Kidney (tissue), 14 donors: ENCODE data around the gene EXO1. TPM values are rescaled to one million over a fixed set of nuclear protein-coding genes. Genes with fewer than 3 reads are reported as not detected.

Experiments used
- DNase-seq, 5 donors: peaks; one replicate each; pipeline ENCODE4 v3.0.0-alpha.2; 2013 to 2020
- FAIRE-seq: peaks from 2 replicates; lab custom pipeline; 2012; peaks lifted over from hg19 to GRCh38; lab: Jason Lieb, UNC
- H3K27ac ChIP-seq, 2 donors: one replicate each; pipeline ENCODE4 v1.7.0; 2013; ENCODE audit warnings: low read depth in 2 of 2, low read length in 2 of 2, inconsistent platforms in 1 of 2
- H3K27me3 ChIP-seq: one replicate; pipeline ENCODE4 v1.7.1; 2013; ENCODE audit warnings: low read length, inconsistent platforms; ENCODE audit not compliant: control insufficient read depth, insufficient read depth
- H3K36me3 ChIP-seq, 3 donors: one replicate each; pipeline versions ENCODE4 v1.7.0 to v1.7.1; 2013; ENCODE audit warnings: low read length in 3 of 3, control low read depth in 1 of 3, inconsistent platforms in 1 of 3; ENCODE audit not compliant: insufficient read depth in 3 of 3, control insufficient read depth in 2 of 3
- H3K4me1 ChIP-seq, 3 donors: one replicate each; pipeline versions ENCODE4 v1.7.0 to v1.7.1; 2013; ENCODE audit warnings: low read length in 3 of 3, inconsistent platforms in 1 of 3, low read depth in 1 of 3; ENCODE audit not compliant: control insufficient read depth in 2 of 3, insufficient read depth in 2 of 3
- H3K4me3 ChIP-seq, 3 donors: one replicate each; pipeline versions ENCODE4 v1.7.0 to v1.8.1; 2013; ENCODE audit warnings: low read length in 3 of 3, control low read depth in 1 of 3, inconsistent platforms in 1 of 3
- H3K9ac ChIP-seq, 3 donors: one replicate each; pipeline versions ENCODE4 v1.7.0 to v1.7.1; 2013; ENCODE audit warnings: low read length in 3 of 3, control low read depth in 1 of 3, inconsistent platforms in 1 of 3
- H3K9me3 ChIP-seq, 3 donors: one replicate each; pipeline versions ENCODE4 v1.7.0 to v1.7.1; 2013; ENCODE audit warnings: low read length in 3 of 3, control low read depth in 1 of 3, inconsistent platforms in 1 of 3; ENCODE audit not compliant: control insufficient read depth in 2 of 3, insufficient read depth in 1 of 3
- CTCF ChIP-seq: IDR thresholded peaks from 3 replicates; pipeline ENCODE4 v1.5.1; 2012; ENCODE audit warnings: mild to moderate bottlenecking, moderate library complexity, borderline replicate concordance; ENCODE audit not compliant: insufficient read depth; ENCODE audit errors: extremely low read depth
- intact Hi-C: fragments of 100-400 bp; cut with DNase I; formaldehyde crosslinking; loops from one replicate; pipeline ENCODE4 v1.11.1; 2022
- polyA plus RNA-seq: library from polyadenylated mRNA; stranded (reverse); fragments of 350-450 nt; fragmentation: Illumina TruSeq; extraction: RNeasy Lipid Tissue Mini Kit (QIAGEN cat#74804); gene quantifications from one replicate; pipeline ENCODE4 v1.2.3, GENCODE V29; 2014; ENCODE audit warnings: low read depth, low replicate concordance; ENCODE audit not compliant: insufficient read depth
- total RNA-seq: library from RNA; stranded (reverse); fragmentation: NEBNext Ultra II Directional; extraction: Animal tissue kit (Norgen Biotek cat#: 25700); gene quantifications from one replicate; pipeline ENCODE4 v1.2.1, GENCODE V29; 2021
- donor health status: control.
- donor health status: control.
- donor health status: control.
- donor health status: control.
- donor health status: control.
- donor health status: DM: yes; HTN: yes; CAD: no.
- donor health status: Normal renal cell carcinoma (clear cell type).

The EXO1 gene
- total and polyA plus RNA-seq, 2 donors from 2014 or later: 0.69 TPM; not detected in 1

DNA sequence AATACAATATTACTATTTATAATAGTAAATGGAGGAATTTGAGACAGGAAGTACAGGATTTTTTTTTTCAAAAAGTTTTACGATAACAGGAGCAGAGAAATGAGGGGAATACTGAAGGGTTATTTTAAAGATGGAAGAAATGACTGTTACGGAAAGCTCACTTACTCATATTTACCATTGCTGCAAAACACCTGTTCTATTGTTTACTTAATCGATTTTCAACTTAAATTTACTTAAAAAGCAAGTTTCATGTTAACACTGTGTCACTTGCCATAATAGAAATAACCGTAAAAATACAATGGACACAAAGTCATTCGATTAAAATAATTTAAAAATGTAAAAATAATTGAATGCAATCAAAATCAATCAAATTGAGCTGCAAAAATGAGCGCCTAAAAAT is 3.4 kb upstream of the EXO1 start:
- DNase-seq (no peak), FAIRE-seq (no peak)
- no peak overlapping the region for H3K4me3 ChIP-seq
- H3K9me3 ChIP-seq: no peaks in the 10 kb centered on the region
- intact Hi-C loops: no loop called here
- no peak overlapping the region for H3K9ac ChIP-seq
- no peak overlapping the region for H3K27ac ChIP-seq
- H3K36me3 ChIP-seq: no peaks in the 10 kb centered on the region
- H3K4me1 ChIP-seq: peaks cover 0 to 4% (median 2%) of the 10 kb centered on the region in 3 donors
- no peak for TF ChIP-seq CTCF
- H3K27me3 ChIP-seq: no peaks in the 10 kb centered on the region

DNA sequence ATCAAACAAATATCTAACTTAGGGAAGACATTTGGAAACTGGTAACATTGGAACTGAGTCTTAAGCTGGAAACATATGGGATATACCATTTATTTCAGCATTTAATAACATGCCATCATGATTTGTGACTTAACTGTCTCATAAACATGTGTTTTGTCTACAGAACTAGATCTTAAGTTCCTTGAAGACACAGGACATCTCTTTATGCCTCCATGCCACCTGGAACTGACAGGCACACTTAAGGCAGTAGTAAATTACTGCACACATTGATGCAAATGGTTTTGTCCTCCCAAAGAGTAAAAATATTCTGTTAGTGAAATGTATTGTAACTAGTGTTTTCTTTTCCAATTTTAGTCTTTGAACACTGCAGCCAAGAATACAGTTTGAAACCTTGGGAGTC is 1.6 kb upstream of the EXO1 start:
- Histone ChIP-seq H3K9me3 (no peaks in the 10 kb centered on the region), H3K36me3 (no peaks in the 10 kb centered on the region), H3K9ac (no peak overlapping the region), H3K27me3 (no peaks in the 10 kb centered on the region), H3K4me1 (peaks cover 0 to 4% (median 2%) of the 10 kb centered on the region in 3 donors), H3K27ac (no peak overlapping the region), H3K4me3 (no peak overlapping the region)
- no peak for TF ChIP-seq CTCF
- intact Hi-C loops: no loop called here
- DNase-seq: no peak
- FAIRE-seq: no peak

DNA sequence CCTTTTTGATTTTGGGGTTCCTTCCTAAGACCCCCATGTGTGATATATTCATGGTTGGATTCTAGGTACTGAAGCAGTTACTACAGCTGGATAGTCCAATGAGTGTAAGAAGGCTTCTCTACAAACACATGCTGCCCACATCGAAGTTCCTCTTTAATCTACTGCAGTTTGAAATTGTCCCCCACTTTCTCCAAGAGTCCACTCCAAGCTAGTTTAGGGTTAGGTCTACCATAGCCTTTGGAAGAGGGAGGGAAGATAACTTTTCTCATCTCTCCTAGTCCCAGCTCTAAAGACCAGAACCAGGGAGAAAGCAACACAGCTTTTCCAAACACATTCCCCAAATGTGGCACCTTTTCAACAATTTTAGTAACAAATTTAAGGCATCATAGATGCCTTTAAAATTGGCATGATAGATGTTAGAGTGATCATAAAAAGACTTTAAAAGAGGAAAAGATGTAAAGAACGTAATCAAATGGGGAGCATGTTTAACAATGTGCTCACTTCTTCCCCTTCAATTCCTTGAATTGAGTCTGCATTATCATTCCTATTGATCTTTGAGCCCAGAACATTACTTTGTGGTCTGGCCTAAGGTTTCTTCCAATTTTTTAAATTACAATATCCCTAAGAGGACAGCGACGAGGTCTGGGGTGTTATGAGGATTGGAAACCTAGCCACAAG is 1.0 kb upstream of the EXO1 start:
- intact Hi-C loops: no loop called here
- peak overlapping the region in 2 of 3 donors; percentile 89 to 93 for H3K4me3 ChIP-seq
- no peaks in the 10 kb centered on the region for H3K9me3 ChIP-seq
- no peaks in the 10 kb centered on the region for H3K36me3 ChIP-seq
- TF ChIP-seq CTCF: no peak
- H3K4me1 ChIP-seq: peaks cover 0 to 4% (median 2%) of the 10 kb centered on the region in 3 donors
- no peaks in the 10 kb centered on the region for H3K27me3 ChIP-seq
- peak overlapping the region in 2 of 3 donors; percentile 79 to 81 for H3K9ac ChIP-seq
- DNase-seq: no peak
- H3K27ac ChIP-seq: no peak overlapping the region
- no peak for FAIRE-seq

GRCh38 chr1:241847540-241847795 is 536 bp upstream of the EXO1 start:
- peak overlapping the region in 1 of 2 donors; percentile 98 for H3K27ac ChIP-seq
- no peaks in the 10 kb centered on the region for H3K9me3 ChIP-seq
- TF ChIP-seq CTCF: no peak
- H3K4me1 ChIP-seq: peaks cover 0 to 4% (median 2%) of the 10 kb centered on the region in 3 donors
- H3K36me3 ChIP-seq: no peaks in the 10 kb centered on the region
- intact Hi-C loops: no loop called here
- no peak for FAIRE-seq
- H3K27me3 ChIP-seq: no peaks in the 10 kb centered on the region
- peak overlapping the region in 2 of 3 donors; percentile 79 to 81 for H3K9ac ChIP-seq
- no peak for DNase-seq
- peak overlapping the region; percentile 86 to 93 (median 89) for H3K4me3 ChIP-seq
